Measurements from ENCODE around the gene SRP68. TPM values are rescaled to one million over a fixed set of nuclear protein-coding genes. Genes with fewer than 3 reads are reported as not detected.

SRP68 gene
- polyA plus RNA-seq, 2 of the 4 experiments (the other 2 are of a cell fraction) = 121 to 139 TPM

- ATAC-seq = no peak
- TF ChIP-seq RCOR1 (IDR thresholded peaks at IDR 0.05; ENCODE audit: low read depth, low read length) = no peak
- no peak for TF ChIP-seq FOSL2 (IDR thresholded peaks at IDR 0.05)
- no peak for TF ChIP-seq FOSL2 (CRISPR knock-in tag; IDR thresholded peaks at IDR 0.05)
- no peak for TF ChIP-seq EHF (CRISPR knock-in tag; IDR thresholded peaks at IDR 0.05)
- TF ChIP-seq, protein P1, sequence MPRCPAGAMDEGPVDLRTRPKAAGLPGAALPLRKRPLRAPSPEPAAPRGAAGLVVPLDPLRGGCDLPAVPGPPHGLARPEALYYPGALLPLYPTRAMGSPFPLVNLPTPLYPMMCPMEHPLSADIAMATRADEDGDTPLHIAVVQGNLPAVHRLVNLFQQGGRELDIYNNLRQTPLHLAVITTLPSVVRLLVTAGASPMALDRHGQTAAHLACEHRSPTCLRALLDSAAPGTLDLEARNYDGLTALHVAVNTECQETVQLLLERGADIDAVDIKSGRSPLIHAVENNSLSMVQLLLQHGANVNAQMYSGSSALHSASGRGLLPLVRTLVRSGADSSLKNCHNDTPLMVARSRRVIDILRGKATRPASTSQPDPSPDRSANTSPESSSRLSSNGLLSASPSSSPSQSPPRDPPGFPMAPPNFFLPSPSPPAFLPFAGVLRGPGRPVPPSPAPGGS (IDR thresholded peaks at IDR 0.05) = no peak
- TF ChIP-seq ZFP36 (IDR thresholded peaks at IDR 0.05; ENCODE audit: borderline replicate concordance, partially characterized antibody) = no peak
- TF ChIP-seq RFX5 (IDR thresholded peaks at IDR 0.05) = no peak
- no peak for TF ChIP-seq EP300 (IDR thresholded peaks at IDR 0.05)
- TF ChIP-seq CBX8 (IDR thresholded peaks at IDR 0.05) = no peak
- TF ChIP-seq HOXB5 (CRISPR knock-in tag; IDR thresholded peaks at IDR 0.05) = no peak
- TF ChIP-seq KDM5A (IDR thresholded peaks at IDR 0.05) = no peak
- TF ChIP-seq MAFK (IDR thresholded peaks at IDR 0.05; ENCODE audit: partially characterized antibody) = no peak
- TF ChIP-seq HOXB13 (CRISPR knock-in tag; IDR thresholded peaks at IDR 0.05; ENCODE audit: low read depth) = no peak
- TF ChIP-seq SMC3 (IDR thresholded peaks at IDR 0.05) = no peak
- ChIA-PET POLR2A (no interaction called here), CTCF (interaction anchor here (3.1 to 4.4 kb wide), 2 partner anchors 13 to 63 kb away, joined by 15 to 16 read pairs; no protein-coding TSS in a partner anchor)
- H3K4me2 ChIP-seq = no peak overlapping the region
- 71% methylated on average over 82 of the region's 82 CpGs for WGBS (ENCODE audit: missing lambda C conversion rate)
- peaks cover 18% of the 10 kb centered on the region for H3K4me1 ChIP-seq
- H3K27ac ChIP-seq = no peak overlapping the region
- FAIRE-seq = no peak
- H3K4me3 ChIP-seq = no peak overlapping the region
- DNase-seq (ENCODE audit: low read depth in 1 of 2, low spot score in 1 of 2) = no peak
- no peaks in the 10 kb centered on the region for H3K9me3 ChIP-seq
Observed at GRCh38 chr17:76076765-76077583, 4.7 kb upstream of the SRP68 start.

GRCh38 chr17:76076146-76076764 lies 3.9 kb upstream of the SRP68 start:
- ChIA-PET CTCF (interaction anchor here (0.5 to 3.1 kb wide), 9 partner anchors 12 to 282 kb away, joined by 3 to 16 read pairs (median 3); no protein-coding TSS in a partner anchor), POLR2A (no interaction called here)
- Histone ChIP-seq H3K4me2 (peak overlapping the region; percentile 91), H3K9me3 (no peaks in the 10 kb centered on the region), H3K27ac (no peak overlapping the region), H3K4me3 (peak overlapping the region; percentile 39; the same call in 2 of the 3 replicates), H3K4me1 (peaks cover 19% of the 10 kb centered on the region)
- ATAC-seq (no peak), DNase-seq (ENCODE audit: low read depth in 1 of 2, low spot score in 1 of 2) (no peak), FAIRE-seq (no peak)
- 31% methylated on average over 35 of the region's 41 CpGs for WGBS (ENCODE audit: missing lambda C conversion rate)
- TF ChIP-seq PHF8 (IDR thresholded peaks at IDR 0.05; ENCODE audit: borderline replicate concordance, low read depth) = no peak
- TF ChIP-seq MAZ (IDR thresholded peaks at IDR 0.05; ENCODE audit: borderline replicate concordance, low read depth, low read length) = no peak
- TF ChIP-seq NPAS2 (CRISPR knock-in tag; IDR thresholded peaks at IDR 0.05; ENCODE audit: borderline replicate concordance) = no peak
- no peak for TF ChIP-seq ZNF302 (CRISPR knock-in tag; IDR thresholded peaks at IDR 0.05)
- no peak for TF ChIP-seq MAFK (IDR thresholded peaks at IDR 0.05; ENCODE audit: partially characterized antibody)
- TF ChIP-seq CEBPB (IDR thresholded peaks at IDR 0.05) = no peak
- TF ChIP-seq GATA3 (IDR thresholded peaks at IDR 0.05; ENCODE audit: borderline replicate concordance) = no peak

- peak; percentile 19 to 21; a peak in 3 of 6 replicates for ATAC-seq
- H3K4me2 ChIP-seq = peak overlapping the region; percentile 91
- H3K4me1 ChIP-seq = peaks cover 26% of the 10 kb centered on the region
- POLR2A ChIA-PET = no interaction called here
- H3K9me3 ChIP-seq = no peaks in the 10 kb centered on the region
- FAIRE-seq = no peak
- DNase-seq (ENCODE audit: low read depth in 1 of 2, low spot score in 1 of 2) = peak; percentile 57 to 71
- CTCF ChIA-PET = interaction anchor here (0.5 to 3.1 kb wide), 13 partner anchors 11 to 283 kb away, joined by 3 to 16 read pairs (median 3); no protein-coding TSS in a partner anchor
- no peak overlapping the region for H3K27ac ChIP-seq
- peak overlapping the region; percentile 39 for H3K4me3 ChIP-seq
- TF ChIP-seq, protein P2, sequence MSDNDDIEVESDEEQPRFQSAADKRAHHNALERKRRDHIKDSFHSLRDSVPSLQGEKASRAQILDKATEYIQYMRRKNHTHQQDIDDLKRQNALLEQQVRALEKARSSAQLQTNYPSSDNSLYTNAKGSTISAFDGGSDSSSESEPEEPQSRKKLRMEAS (IDR thresholded peaks at IDR 0.05) = no peak
- peak; percentile 47 for TF ChIP-seq CTCF (IDR thresholded peaks at IDR 0.05)
- peak; percentile 98 for TF ChIP-seq HDAC2 (IDR thresholded peaks at IDR 0.05)
- TF ChIP-seq RAD21 (conservative IDR thresholded peaks at IDR 0.05 in 1 of 2, IDR thresholded peaks at IDR 0.05 in 1 of 2) = peak in 1 of 2 experiments; percentile 36; a peak in 3 of 5 replicates
- 13% methylated on average over 48 of the region's 48 CpGs for WGBS (ENCODE audit: missing lambda C conversion rate)
Observed at GRCh38 chr17:76075364-76076145, 3.2 kb upstream of the SRP68 start.

Data from A549 (cell line).